Cardiac muscle cell (in vitro differentiated cells and primary cell): ENCODE measurements around the gene USP53. TPM values are rescaled to one million over a fixed set of nuclear protein-coding genes. Genes with fewer than 3 reads are reported as not detected.

Experiments
- DNase-seq, 2 donors: peaks; one replicate each; pipeline versions ENCODE4 v3.0.0 to v3.0.0-alpha.2; 2010 to 2017; ENCODE audit warnings: low read depth in 1 of 2, low spot score in 1 of 2
- H3K27ac ChIP-seq: fragments of 200-600 bp; sonication (generic); 2 replicates; pipeline ENCODE4 v1.5.1; 2016
- H3K27me3 ChIP-seq: fragments of 200-600 bp; sonication (generic); 2 replicates; pipeline ENCODE4 v1.6.0; 2016; ENCODE audit warnings: control low read depth
- H3K36me3 ChIP-seq: fragments of 200-600 bp; sonication (generic); 2 replicates; pipeline ENCODE4 v1.5.1; 2016; ENCODE audit warnings: control low read depth
- H3K4me1 ChIP-seq: fragments of 200-600 bp; sonication (generic); 2 replicates; pipeline ENCODE4 v1.8.1; 2017; ENCODE audit warnings: low read depth, mild to moderate bottlenecking, mixed run types
- H3K4me3 ChIP-seq: fragments of 200-600 bp; sonication (generic); 2 replicates; pipeline ENCODE4 v1.5.1; 2016; ENCODE audit warnings: mild to moderate bottlenecking
- H3K9me3 ChIP-seq: fragments of 200-600 bp; sonication (generic); 2 replicates; pipeline ENCODE4 v1.5.1; 2017; ENCODE audit warnings: low read depth, mild to moderate bottlenecking, control low read depth
- polyA plus RNA-seq: library from polyadenylated mRNA; unstranded; fragments of >200 nt; fragmentation: Nextera tagmentation; extraction: Ambion mirVana; gene quantifications from 2 replicates; pipeline ENCODE4 v1.2.1, GENCODE V29; 2016
- total RNA-seq: library from RNA; depleted of rRNA; stranded (reverse); fragments of >200 nt; gene quantifications from 2 replicates; pipeline ENCODE4 v1.2.3, GENCODE V29; 2016
- TF ChIP-seq, protein P1 (sequence below): IDR thresholded peaks from 2 replicates; pipeline ENCODE4 v1.5.1; 2012; ENCODE audit warnings: low read depth, mild to moderate bottlenecking, low read length

The USP53 gene
- total and polyA plus RNA-seq, 2 experiments from 2014 or later: 14.1 to 28.1 TPM

- no peaks in the 10 kb centered on the region for H3K27me3 ChIP-seq
- TF ChIP-seq, protein P1, sequence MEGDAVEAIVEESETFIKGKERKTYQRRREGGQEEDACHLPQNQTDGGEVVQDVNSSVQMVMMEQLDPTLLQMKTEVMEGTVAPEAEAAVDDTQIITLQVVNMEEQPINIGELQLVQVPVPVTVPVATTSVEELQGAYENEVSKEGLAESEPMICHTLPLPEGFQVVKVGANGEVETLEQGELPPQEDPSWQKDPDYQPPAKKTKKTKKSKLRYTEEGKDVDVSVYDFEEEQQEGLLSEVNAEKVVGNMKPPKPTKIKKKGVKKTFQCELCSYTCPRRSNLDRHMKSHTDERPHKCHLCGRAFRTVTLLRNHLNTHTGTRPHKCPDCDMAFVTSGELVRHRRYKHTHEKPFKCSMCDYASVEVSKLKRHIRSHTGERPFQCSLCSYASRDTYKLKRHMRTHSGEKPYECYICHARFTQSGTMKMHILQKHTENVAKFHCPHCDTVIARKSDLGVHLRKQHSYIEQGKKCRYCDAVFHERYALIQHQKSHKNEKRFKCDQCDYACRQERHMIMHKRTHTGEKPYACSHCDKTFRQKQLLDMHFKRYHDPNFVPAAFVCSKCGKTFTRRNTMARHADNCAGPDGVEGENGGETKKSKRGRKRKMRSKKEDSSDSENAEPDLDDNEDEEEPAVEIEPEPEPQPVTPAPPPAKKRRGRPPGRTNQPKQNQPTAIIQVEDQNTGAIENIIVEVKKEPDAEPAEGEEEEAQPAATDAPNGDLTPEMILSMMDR: no peak
- H3K27ac ChIP-seq: no peak overlapping the region
- peaks cover 18% of the 10 kb centered on the region for H3K36me3 ChIP-seq
- H3K4me3 ChIP-seq: no peak overlapping the region
- no peak for DNase-seq
- H3K9me3 ChIP-seq: no peaks in the 10 kb centered on the region
- H3K4me1 ChIP-seq: peaks cover 8% of the 10 kb centered on the region
These were observed 20.7 kb downstream of the USP53 start for GRCh38 chr4:119233191-119233590.

GRCh38 chr4:119233750-119234149 is 21.2 kb downstream of the USP53 start:
- no peaks in the 10 kb centered on the region for H3K9me3 ChIP-seq
- H3K27ac ChIP-seq: no peak overlapping the region
- no peaks in the 10 kb centered on the region for H3K27me3 ChIP-seq
- peak in 1 of 2 donors; percentile 46 for DNase-seq
- H3K4me3 ChIP-seq: no peak overlapping the region
- peaks cover 8% of the 10 kb centered on the region for H3K4me1 ChIP-seq
- TF ChIP-seq, protein P1: no peak
- H3K36me3 ChIP-seq: peaks cover 18% of the 10 kb centered on the region

GRCh38 chr4:119237201-119237600 is 24.7 kb downstream of the USP53 start:
- Histone ChIP-seq H3K4me1 (peaks cover 8% of the 10 kb centered on the region), H3K9me3 (no peaks in the 10 kb centered on the region), H3K27me3 (no peaks in the 10 kb centered on the region), H3K4me3 (no peak overlapping the region), H3K36me3 (peaks cover 29% of the 10 kb centered on the region), H3K27ac (no peak overlapping the region)
- no peak for DNase-seq
- TF ChIP-seq, protein P1: no peak

- Histone ChIP-seq H3K27me3 (no peaks in the 10 kb centered on the region), H3K36me3 (peaks cover 33% of the 10 kb centered on the region), H3K4me1 (peaks cover 8% of the 10 kb centered on the region), H3K4me3 (no peak overlapping the region), H3K27ac (peak overlapping the region; percentile 26), H3K9me3 (no peaks in the 10 kb centered on the region)
- TF ChIP-seq, protein P1: no peak
- DNase-seq: no peak
These were observed 25.1 kb downstream of the USP53 start for GRCh38 chr4:119237642-119238041.

DNA sequence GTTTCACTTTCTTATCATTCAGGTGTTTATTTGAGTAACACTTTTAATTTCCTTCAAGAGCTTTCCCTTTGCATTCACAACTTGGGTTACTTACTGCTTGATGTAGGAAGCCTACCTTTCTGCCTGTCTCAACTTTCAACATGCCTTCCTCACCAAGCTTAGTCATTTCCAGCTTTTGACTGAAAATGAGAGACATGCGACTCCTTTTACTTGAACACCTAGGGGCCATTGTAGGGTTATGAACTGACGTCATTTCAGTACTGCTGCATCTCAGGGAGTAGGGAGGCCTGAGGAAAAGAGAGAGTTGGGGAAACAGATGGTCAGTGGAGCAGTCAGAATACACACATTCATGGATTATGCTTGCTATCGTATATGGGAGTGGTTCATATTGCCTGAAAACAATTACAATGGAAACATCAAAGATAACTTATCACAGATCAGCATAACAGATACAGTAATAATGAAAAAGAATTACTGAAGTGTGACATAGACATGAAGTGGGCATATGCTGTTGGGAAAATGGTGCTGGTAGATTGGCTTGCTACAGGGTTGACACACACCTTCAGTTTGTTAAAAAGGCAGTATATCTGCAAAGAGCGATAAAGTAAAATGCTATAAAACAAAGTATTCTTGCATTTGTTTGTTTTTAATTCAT is 25.7 kb downstream of the USP53 start:
- TF ChIP-seq, protein P1: no peak
- peaks cover 8% of the 10 kb centered on the region for H3K4me1 ChIP-seq
- peaks cover 33% of the 10 kb centered on the region for H3K36me3 ChIP-seq
- H3K9me3 ChIP-seq: no peaks in the 10 kb centered on the region
- H3K27me3 ChIP-seq: no peaks in the 10 kb centered on the region
- no peak overlapping the region for H3K4me3 ChIP-seq
- DNase-seq: no peak
- H3K27ac ChIP-seq: peak overlapping the region; percentile 26
